ENCODE measurements around the gene TRIM8. TPM values are rescaled to one million over a fixed set of nuclear protein-coding genes. Genes with fewer than 3 reads are reported as not detected.

Gene TRIM8
- total RNA-seq, 1 experiment from 2014 or later: 37.0 TPM

DNA sequence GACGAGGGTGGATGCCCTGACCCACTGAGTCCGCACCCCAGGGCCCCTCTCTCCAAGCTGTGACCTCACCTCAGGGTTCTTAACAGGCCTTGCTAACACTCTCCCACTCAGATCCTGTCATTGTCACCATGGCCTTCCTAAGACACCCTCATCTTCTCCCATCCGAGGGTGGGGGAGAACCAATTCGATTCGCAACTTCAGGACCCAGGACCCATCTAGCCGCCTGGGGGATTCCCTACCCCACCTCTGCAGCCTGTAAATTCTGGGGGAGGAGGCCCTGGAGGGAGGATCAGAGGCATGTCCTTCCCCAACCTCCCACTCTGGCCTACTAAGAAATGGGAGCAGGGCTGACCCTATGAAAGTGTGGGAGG lies 17.4 kb downstream of the TRIM8 start:
- no peaks in the 10 kb centered on the region for H4K20me1 ChIP-seq (ENCODE audit: control insufficient read depth, insufficient read depth, insufficient read length)
- H3K4me3 Mint-ChIP-seq: no peak overlapping the region; a peak in 1 of 5 replicates

More for the DNA sequence above, 17.4 kb downstream of the TRIM8 start:
- H3K23me2 ChIP-seq (ENCODE audit: insufficient read length, low read depth, low read length, poor library complexity, severe bottlenecking): no peaks in the 10 kb centered on the region
- DNase-seq: no peak
- peaks cover 2 to 17% of the 10 kb centered on the region in 2 experiments; a peak in 3 of 4 replicates for H3K4me1 Mint-ChIP-seq
- no peak overlapping the region for H4K8ac ChIP-seq (replicated peaks; ENCODE audit: insufficient read length, low read depth, low read length)
- peaks cover 7 to 17% (median 15%) of the 10 kb centered on the region in 3 experiments for H3K36me3 Mint-ChIP-seq (ENCODE audit: insufficient read depth in 1 of 3, low read depth in 3 of 3)
- H3K4me1 ChIP-seq (ENCODE audit: insufficient read depth, low read length): no peaks in the 10 kb centered on the region; the same call in 1 of the 2 replicates
- no peak overlapping the region for H3K4ac ChIP-seq (ENCODE audit: low read depth, low read length)
- no peak overlapping the region for H3K9ac ChIP-seq (ENCODE audit: extremely low read depth, insufficient read length, low read length)
- no peaks in the 10 kb centered on the region for H3K79me1 ChIP-seq (ENCODE audit: insufficient read depth, low read depth, low read length, poor library complexity, severe bottlenecking)
- no peak overlapping the region for H3K56ac ChIP-seq (ENCODE audit: insufficient read length, low read depth, low read length)
- H3T11ph ChIP-seq (ENCODE audit: low read length): no peak overlapping the region
- no peak overlapping the region for H2BK12ac ChIP-seq (ENCODE audit: insufficient read length, low read depth, low read length)
- WGBS (ENCODE audit: extremely low coverage, insufficient read length, low lambda C conversion rate): no CpG with 5 or more reads among the region's 6 CpGs
- no peak overlapping the region for H3K27ac ChIP-seq (ENCODE audit: insufficient read length, low read depth, low read length)
- no peaks in the 10 kb centered on the region; the same call in 1 of the 2 replicates for H3K27me3 Mint-ChIP-seq (ENCODE audit: low read depth)
- H2BK120ac ChIP-seq (ENCODE audit: low read depth, low read length, poor library complexity, severe bottlenecking): no peak overlapping the region
- H3K23ac ChIP-seq (ENCODE audit: insufficient read length, low read depth, low read length): no peak overlapping the region
- H2BK5ac ChIP-seq (ENCODE audit: insufficient read length, low read length): no peak overlapping the region
- H3K4me2 ChIP-seq (ENCODE audit: insufficient read depth, insufficient read length, low read length): no peak overlapping the region
- H4K5ac ChIP-seq (ENCODE audit: insufficient read length, low read depth, low read length): no peak overlapping the region
- H4K91ac ChIP-seq (ENCODE audit: insufficient read length, low read depth, low read length): no peak overlapping the region
- no peak overlapping the region for H3K18ac ChIP-seq (ENCODE audit: insufficient read length, low read depth, low read length)
- no peak overlapping the region for H2AFZ ChIP-seq (ENCODE audit: low read length)
- H3K79me2 ChIP-seq (ENCODE audit: insufficient read depth, low read length): no peaks in the 10 kb centered on the region
- no peaks in the 10 kb centered on the region for H3K9me3 ChIP-seq (ENCODE audit: control insufficient read depth, low read depth, low read length)
- H3K14ac ChIP-seq (ENCODE audit: insufficient read depth, low read length): no peak overlapping the region
- H3K9me3 Mint-ChIP-seq: no peaks in the 10 kb centered on the region
- H2BK15ac ChIP-seq (ENCODE audit: low read depth, low read length): no peak overlapping the region
- H2BK20ac ChIP-seq (ENCODE audit: low read depth, low read length, poor library complexity, severe bottlenecking): no peak overlapping the region
- TF ChIP-seq, protein P1, sequence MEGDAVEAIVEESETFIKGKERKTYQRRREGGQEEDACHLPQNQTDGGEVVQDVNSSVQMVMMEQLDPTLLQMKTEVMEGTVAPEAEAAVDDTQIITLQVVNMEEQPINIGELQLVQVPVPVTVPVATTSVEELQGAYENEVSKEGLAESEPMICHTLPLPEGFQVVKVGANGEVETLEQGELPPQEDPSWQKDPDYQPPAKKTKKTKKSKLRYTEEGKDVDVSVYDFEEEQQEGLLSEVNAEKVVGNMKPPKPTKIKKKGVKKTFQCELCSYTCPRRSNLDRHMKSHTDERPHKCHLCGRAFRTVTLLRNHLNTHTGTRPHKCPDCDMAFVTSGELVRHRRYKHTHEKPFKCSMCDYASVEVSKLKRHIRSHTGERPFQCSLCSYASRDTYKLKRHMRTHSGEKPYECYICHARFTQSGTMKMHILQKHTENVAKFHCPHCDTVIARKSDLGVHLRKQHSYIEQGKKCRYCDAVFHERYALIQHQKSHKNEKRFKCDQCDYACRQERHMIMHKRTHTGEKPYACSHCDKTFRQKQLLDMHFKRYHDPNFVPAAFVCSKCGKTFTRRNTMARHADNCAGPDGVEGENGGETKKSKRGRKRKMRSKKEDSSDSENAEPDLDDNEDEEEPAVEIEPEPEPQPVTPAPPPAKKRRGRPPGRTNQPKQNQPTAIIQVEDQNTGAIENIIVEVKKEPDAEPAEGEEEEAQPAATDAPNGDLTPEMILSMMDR (conservative IDR thresholded peaks at IDR 0.05): no peak
- no peaks in the 10 kb centered on the region for H3K27me3 ChIP-seq (ENCODE audit: insufficient read depth, low read length)
- peak overlapping the region in 1 of 3 experiments; percentile 48; a peak in 1 of 7 replicates for H3K27ac Mint-ChIP-seq
- no peak overlapping the region for H2AK5ac ChIP-seq (ENCODE audit: insufficient read length, low read length)

Measured in H9 (cell line).